Psoas muscle (tissue), 8 donors: ENCODE measurements around the gene VAV2. TPM values are rescaled to one million over a fixed set of nuclear protein-coding genes. Genes with fewer than 3 reads are reported as not detected.

Experiments
- ATAC-seq, 4 donors: fragments of 200-7000 bp; cut with Tn5 transposase; one replicate each; pipeline ENCODE4 v1.9.1; 2020; ENCODE audit warnings: moderate library complexity in 3 of 4, mild to moderate bottlenecking in 2 of 4
- DNase-seq, 2 donors: peaks; one replicate each; pipeline ENCODE4 v3.0.0-alpha.2; 2020
- H3K27ac ChIP-seq: fragments of 200-600 bp; one replicate; pipeline ENCODE4 v1.8.0; 2022
- H3K27me3 ChIP-seq, 3 donors: fragments of 200-600 bp in 1 of 3; one replicate each; pipeline versions ENCODE4 v1.6.1 to v1.8.0; 2013 to 2022; ENCODE audit warnings: low read length in 2 of 3, mild to moderate bottlenecking in 2 of 3, moderate library complexity in 1 of 3; ENCODE audit not compliant: insufficient read depth in 3 of 3
- H3K36me3 ChIP-seq, 2 donors: fragments of 200-600 bp in 1 of 2; one replicate each; pipeline versions ENCODE4 v1.6.1 to v1.8.0; 2013 to 2022; ENCODE audit warnings: low read depth in 1 of 2, mild to moderate bottlenecking in 1 of 2, moderate library complexity in 1 of 2; ENCODE audit not compliant: insufficient read depth in 1 of 2
- H3K4me1 ChIP-seq: fragments of 200-600 bp; one replicate; pipeline ENCODE4 v1.8.0; 2022
- H3K4me3 ChIP-seq: fragments of 200-600 bp; one replicate; pipeline ENCODE4 v1.8.0; 2022; ENCODE audit warnings: mild to moderate bottlenecking
- H3K9me3 ChIP-seq: fragments of 200-600 bp; one replicate; pipeline ENCODE4 v1.8.0; 2022
- CTCF ChIP-seq: fragments of 200-600 bp; IDR thresholded peaks from one replicate; pipeline ENCODE4 v1.8.0; 2022; ENCODE audit warnings: antibody characterized with exemption
- WGBS, 3 donors: extraction: QIAGEN DNeasy Blood & Tissue Kit; methylation state at CpG; one replicate each; pipeline versions ENCODE4 v1.1.6 to v1.1.7; 2013; 5-methylcytosine and 5-hydroxymethylcytosine counted together
- intact Hi-C, 2 donors: fragments of 100-400 bp; cut with DNase I; formaldehyde crosslinking; loops; one replicate each; pipeline versions ENCODE4 v1.11.0 to v1.14.2; 2022
- polyA plus RNA-seq, 3 donors: library from polyadenylated mRNA; stranded (reverse); fragments of 200-250 nt; gene quantifications; one replicate each; pipeline ENCODE4 v1.2.3, GENCODE V29; 2013
- total RNA-seq, 4 donors: library from RNA; stranded (reverse); fragmentation: NEBNext Ultra II Directional in 2 of 4; extraction: Animal tissue kit (Norgen Biotek cat#: 25700) in 2 of 4; gene quantifications; one replicate each; pipeline versions ENCODE4 v1.2.1 to v1.2.4, GENCODE V29; 2021 to 2023
- donor health status: healthy with polysubstance abuse.
- donor health status: DM: no; HTN: no; CAD: no; lungs with moderate emphysema.
- donor health status: Bipolar disorder and iron deficiency.
- donor health status: healthy.
- donor health status: DM: yes; HTN: yes; CAD: no.
- donor health status: DM: no; HTN: no; CAD: no.
- donor health status: DM: no; HTN: no; CAD: no.
- donor health status: DM: yes; HTN: yes; CAD: no.

Gene VAV2
- total and polyA plus RNA-seq, 7 donors, result 0.70 to 2.9 (median 1.4) TPM

GRCh38 chr9:133877327-133877726 is 114.8 kb downstream of the VAV2 start:
- no peak for ATAC-seq
- DNase-seq, result no peak
- no peaks in the 10 kb centered on the region for H3K36me3 ChIP-seq
- no peaks in the 10 kb centered on the region for H3K4me1 ChIP-seq
- intact Hi-C loops, result no loop called here
- 69 to 81% (median 70%) methylated on average over 5 of the region's 5 CpGs for WGBS, 3 donors
- TF ChIP-seq CTCF, result no peak
- H3K4me3 ChIP-seq, result no peak overlapping the region
- no peaks in the 10 kb centered on the region for H3K9me3 ChIP-seq
- no peak overlapping the region for H3K27ac ChIP-seq
- H3K27me3 ChIP-seq, result peaks cover 0 to 32% (median 4%) of the 10 kb centered on the region in 3 donors

- DNase-seq (no peak), ATAC-seq (no peak)
- Histone ChIP-seq H3K27ac (no peak overlapping the region), H3K36me3 (no peaks in the 10 kb centered on the region), H3K4me1 (no peaks in the 10 kb centered on the region), H3K4me3 (no peak overlapping the region), H3K9me3 (no peaks in the 10 kb centered on the region), H3K27me3 (peaks cover 0 to 28% (median 3%) of the 10 kb centered on the region in 3 donors)
- no peak for TF ChIP-seq CTCF
- intact Hi-C loops, result no loop called here
- 59 to 78% (median 62%) methylated on average over 11 to 13 of the region's 13 CpGs for WGBS, 3 donors
Measured at GRCh38 chr9:133876836-133877235, 115.3 kb downstream of the VAV2 start.

- Histone ChIP-seq H3K4me3 (no peak overlapping the region), H3K9me3 (no peaks in the 10 kb centered on the region), H3K4me1 (no peaks in the 10 kb centered on the region), H3K36me3 (no peaks in the 10 kb centered on the region), H3K27me3 (peaks cover 0 to 27% (median 5%) of the 10 kb centered on the region in 3 donors), H3K27ac (no peak overlapping the region)
- ATAC-seq, result no peak
- DNase-seq, result peak in 1 of 2 donors; percentile 65
- intact Hi-C loops, result no loop called here
- WGBS, 3 donors, result 64 to 77% (median 65%) methylated on average over 11 of the region's 11 CpGs
- no peak for TF ChIP-seq CTCF
Measured at GRCh38 chr9:133876144-133876543, 116.0 kb downstream of the VAV2 start.

- no peak overlapping the region for H3K27ac ChIP-seq
- no peaks in the 10 kb centered on the region for H3K4me1 ChIP-seq
Measured at GRCh38 chr9:133875131-133875530, 117.0 kb downstream of the VAV2 start.

More at GRCh38 chr9:133875131-133875530, 117.0 kb downstream of the VAV2 start:
- DNase-seq (no peak), ATAC-seq (no peak)
- H3K36me3 ChIP-seq, result no peaks in the 10 kb centered on the region
- H3K9me3 ChIP-seq, result no peaks in the 10 kb centered on the region
- TF ChIP-seq CTCF, result no peak
- intact Hi-C loops, result no loop called here
- WGBS, 3 donors, result 54 to 86% (median 69%) methylated on average over 11 of the region's 11 CpGs
- H3K27me3 ChIP-seq, result peaks cover 0 to 28% (median 5%) of the 10 kb centered on the region in 3 donors
- no peak overlapping the region for H3K4me3 ChIP-seq
